ENCODE measurements around the gene MRPL1.
A peak's percentile ranks its signal among the peaks of the same experiment; 100 is the strongest.

Gene MRPL1

DNA sequence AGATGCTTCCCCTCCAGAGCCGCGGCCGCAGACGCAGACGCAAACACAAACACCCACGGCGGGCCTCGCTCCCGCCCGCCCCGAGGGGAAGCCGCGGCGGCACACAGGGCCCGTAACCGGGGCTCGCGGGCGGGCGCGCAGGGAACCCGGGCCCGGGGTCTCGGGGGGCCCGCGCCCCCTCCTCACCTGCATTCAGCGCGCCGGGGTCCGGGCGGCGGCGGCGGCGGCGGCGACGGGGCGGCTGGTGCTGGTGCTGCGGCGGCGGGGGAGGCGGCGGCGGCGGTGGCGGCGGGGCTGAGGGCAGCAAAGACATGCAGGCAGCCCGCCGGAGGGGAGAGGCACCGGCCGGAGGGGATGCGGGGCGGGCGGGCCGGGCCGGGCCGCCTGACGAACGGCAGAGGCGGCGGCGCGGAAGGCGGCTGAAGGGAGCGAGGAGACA, 43.2 kb upstream of the MRPL1 start:
- TF ChIP-seq, protein P1, sequence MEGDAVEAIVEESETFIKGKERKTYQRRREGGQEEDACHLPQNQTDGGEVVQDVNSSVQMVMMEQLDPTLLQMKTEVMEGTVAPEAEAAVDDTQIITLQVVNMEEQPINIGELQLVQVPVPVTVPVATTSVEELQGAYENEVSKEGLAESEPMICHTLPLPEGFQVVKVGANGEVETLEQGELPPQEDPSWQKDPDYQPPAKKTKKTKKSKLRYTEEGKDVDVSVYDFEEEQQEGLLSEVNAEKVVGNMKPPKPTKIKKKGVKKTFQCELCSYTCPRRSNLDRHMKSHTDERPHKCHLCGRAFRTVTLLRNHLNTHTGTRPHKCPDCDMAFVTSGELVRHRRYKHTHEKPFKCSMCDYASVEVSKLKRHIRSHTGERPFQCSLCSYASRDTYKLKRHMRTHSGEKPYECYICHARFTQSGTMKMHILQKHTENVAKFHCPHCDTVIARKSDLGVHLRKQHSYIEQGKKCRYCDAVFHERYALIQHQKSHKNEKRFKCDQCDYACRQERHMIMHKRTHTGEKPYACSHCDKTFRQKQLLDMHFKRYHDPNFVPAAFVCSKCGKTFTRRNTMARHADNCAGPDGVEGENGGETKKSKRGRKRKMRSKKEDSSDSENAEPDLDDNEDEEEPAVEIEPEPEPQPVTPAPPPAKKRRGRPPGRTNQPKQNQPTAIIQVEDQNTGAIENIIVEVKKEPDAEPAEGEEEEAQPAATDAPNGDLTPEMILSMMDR (conservative IDR thresholded peaks at IDR 0.05; ENCODE audit: low read length), result no peak
- DNase-seq (ENCODE audit: low read depth), result no peak
- peak overlapping the region; percentile 93 for H3K4me3 ChIP-seq (ENCODE audit: low read length)

GRCh38 chr4:77819843-77820648, 42.6 kb upstream of the MRPL1 start:
- peak overlapping the region; percentile 84 for H3K4me3 ChIP-seq (ENCODE audit: low read length)
- peak; percentile 74 for DNase-seq (ENCODE audit: low read depth)
- TF ChIP-seq, protein P1 (conservative IDR thresholded peaks at IDR 0.05; ENCODE audit: low read length), result 0 out of 2 replicates have a peak, but pooled peaks have one; percentile 10

GRCh38 chr4:77820649-77821561, 41.7 kb upstream of the MRPL1 start:
- DNase-seq (ENCODE audit: low read depth), result peak; percentile 12
- H3K4me3 ChIP-seq (ENCODE audit: low read length), result peak overlapping the region; percentile 84
- TF ChIP-seq, protein P1 (conservative IDR thresholded peaks at IDR 0.05; ENCODE audit: low read length), result no peak

DNA sequence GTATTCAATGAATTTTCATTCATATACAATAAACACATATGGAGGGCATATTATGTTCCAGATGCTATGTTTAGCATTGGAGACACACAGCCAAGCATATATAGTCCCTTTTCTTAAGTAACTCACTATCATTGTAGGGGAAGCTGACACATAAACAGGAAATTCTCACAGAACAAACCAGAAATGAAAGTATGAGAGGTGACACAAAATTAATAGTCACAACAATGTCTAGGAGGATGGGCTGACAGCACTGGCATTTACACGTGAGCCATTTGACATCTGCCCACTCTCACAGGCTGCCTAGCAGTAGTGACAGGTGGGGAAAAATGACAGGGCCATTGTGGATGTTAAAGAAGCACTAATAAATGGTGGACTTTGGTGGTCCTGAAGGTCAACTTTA, 40.9 kb upstream of the MRPL1 start:
- no peak overlapping the region for H3K4me3 ChIP-seq (ENCODE audit: low read length)
- no peak for DNase-seq (ENCODE audit: low read depth)
- TF ChIP-seq, protein P1 (conservative IDR thresholded peaks at IDR 0.05; ENCODE audit: low read length), result no peak

GRCh38 chr4:77826275-77826674, 36.4 kb upstream of the MRPL1 start:
- TF ChIP-seq, protein P1 (conservative IDR thresholded peaks at IDR 0.05; ENCODE audit: low read length), result no peak
- no peak overlapping the region for H3K4me3 ChIP-seq (ENCODE audit: low read length)
- DNase-seq (ENCODE audit: low read depth), result no peak

DNA sequence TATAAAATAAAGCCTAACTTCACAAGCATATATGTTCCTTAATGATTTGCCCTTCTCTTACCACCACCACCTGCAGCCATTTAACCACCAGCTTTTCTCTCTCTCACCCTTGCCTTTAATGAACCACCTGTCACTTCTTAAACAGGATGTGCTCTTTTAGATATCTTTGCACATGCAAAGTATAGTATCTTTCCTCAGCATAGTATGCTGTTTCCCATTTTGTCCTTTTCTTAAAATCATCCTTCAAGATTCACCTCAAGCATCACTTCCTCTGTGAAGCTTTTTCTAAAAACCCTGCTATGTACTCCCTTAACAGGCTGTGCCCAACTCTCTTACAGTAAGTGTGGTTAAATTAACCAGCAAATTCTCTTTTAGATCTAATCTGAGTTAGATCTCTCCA, 35.3 kb upstream of the MRPL1 start:
- H3K4me3 ChIP-seq (ENCODE audit: low read length), result no peak overlapping the region
- TF ChIP-seq, protein P1 (conservative IDR thresholded peaks at IDR 0.05; ENCODE audit: low read length), result no peak
- no peak for DNase-seq (ENCODE audit: low read depth)
